Neutrophil (primary cell): Measurements from ENCODE around the gene NDUFB10.

ENCODE experiments used
- H3K27ac ChIP-seq: fragments of 200-600 bp; sonication (generic); 2 replicates; pipeline ENCODE4 v1.5.1; 2016; ENCODE audit warnings: mild to moderate bottlenecking, moderate library complexity
- H3K27me3 ChIP-seq: fragments of 200-600 bp; sonication (generic); 2 replicates; pipeline ENCODE4 v1.6.0; 2016; ENCODE audit warnings: mild to moderate bottlenecking
- H3K36me3 ChIP-seq: fragments of 200-600 bp; sonication (generic); 2 replicates; pipeline ENCODE4 v1.5.1; 2017
- H3K4me1 ChIP-seq, 2 experiments: fragments of 200-600 bp in 1 of 2; sonication (generic) in 1 of 2; 1 replicate in 1 of 2; 2 replicates in 1 of 2; pipeline versions ENCODE4 v1.5.1 to v1.6.1; 2013 to 2016; ENCODE audit warnings: low read depth in 1 of 2, low read length in 1 of 2, mild to moderate bottlenecking in 1 of 2, moderate library complexity in 1 of 2; ENCODE audit not compliant: control insufficient read depth in 1 of 2, insufficient read depth in 1 of 2
- H3K4me3 ChIP-seq, 2 experiments: fragments of 200-600 bp in 1 of 2; sonication (generic) in 1 of 2; 1 replicate in 1 of 2; 2 replicates in 1 of 2; pipeline ENCODE4 v1.5.1; 2013 to 2016; ENCODE audit warnings: low read depth in 1 of 2, low read length in 1 of 2, mild to moderate bottlenecking in 1 of 2, moderate library complexity in 1 of 2
- H3K9me3 ChIP-seq: fragments of 200-600 bp; sonication (generic); 2 replicates; pipeline ENCODE4 v1.5.1; 2016
- TF ChIP-seq, protein P1 (sequence below): fragments of 200-600 bp; sonication (generic); IDR thresholded peaks from 2 replicates; pipeline ENCODE4 v1.5.1; 2016; ENCODE audit warnings: antibody characterized with exemption

Gene NDUFB10

DNA sequence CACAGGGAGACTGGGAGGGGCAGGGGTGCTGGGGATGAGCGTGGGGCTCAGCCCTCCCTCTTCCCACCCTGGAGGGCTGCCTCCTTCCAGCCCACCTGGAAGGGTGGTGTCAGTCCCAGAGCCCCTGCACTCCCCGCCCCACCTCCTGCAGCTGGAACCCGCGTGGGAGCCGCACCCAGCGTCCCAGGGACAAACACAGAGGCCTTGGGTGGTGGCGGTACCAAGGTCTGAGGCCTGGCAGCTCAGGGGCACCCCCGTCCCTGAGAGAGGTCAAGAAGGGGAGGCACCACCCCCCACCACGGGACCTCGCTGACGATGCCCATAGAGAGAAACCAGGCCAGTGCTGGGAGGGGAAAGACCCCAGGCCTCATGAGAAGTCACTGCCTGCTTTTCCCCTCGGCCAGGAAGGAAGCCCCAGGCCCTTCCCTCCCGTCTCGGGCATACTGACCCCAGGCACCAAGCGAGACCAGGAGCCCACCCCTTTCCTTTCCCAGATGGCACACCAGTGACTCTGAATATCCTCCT is 45.2 kb upstream of the NDUFB10 start:
- Histone ChIP-seq H3K9me3 (no peaks in the 10 kb centered on the region), H3K4me1 (no peaks in the 10 kb centered on the region), H3K36me3 (no peaks in the 10 kb centered on the region), H3K4me3 (no peak overlapping the region), H3K27me3 (peaks cover 69% of the 10 kb centered on the region), H3K27ac (no peak overlapping the region)
- TF ChIP-seq, protein P1, sequence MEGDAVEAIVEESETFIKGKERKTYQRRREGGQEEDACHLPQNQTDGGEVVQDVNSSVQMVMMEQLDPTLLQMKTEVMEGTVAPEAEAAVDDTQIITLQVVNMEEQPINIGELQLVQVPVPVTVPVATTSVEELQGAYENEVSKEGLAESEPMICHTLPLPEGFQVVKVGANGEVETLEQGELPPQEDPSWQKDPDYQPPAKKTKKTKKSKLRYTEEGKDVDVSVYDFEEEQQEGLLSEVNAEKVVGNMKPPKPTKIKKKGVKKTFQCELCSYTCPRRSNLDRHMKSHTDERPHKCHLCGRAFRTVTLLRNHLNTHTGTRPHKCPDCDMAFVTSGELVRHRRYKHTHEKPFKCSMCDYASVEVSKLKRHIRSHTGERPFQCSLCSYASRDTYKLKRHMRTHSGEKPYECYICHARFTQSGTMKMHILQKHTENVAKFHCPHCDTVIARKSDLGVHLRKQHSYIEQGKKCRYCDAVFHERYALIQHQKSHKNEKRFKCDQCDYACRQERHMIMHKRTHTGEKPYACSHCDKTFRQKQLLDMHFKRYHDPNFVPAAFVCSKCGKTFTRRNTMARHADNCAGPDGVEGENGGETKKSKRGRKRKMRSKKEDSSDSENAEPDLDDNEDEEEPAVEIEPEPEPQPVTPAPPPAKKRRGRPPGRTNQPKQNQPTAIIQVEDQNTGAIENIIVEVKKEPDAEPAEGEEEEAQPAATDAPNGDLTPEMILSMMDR = no peak

DNA sequence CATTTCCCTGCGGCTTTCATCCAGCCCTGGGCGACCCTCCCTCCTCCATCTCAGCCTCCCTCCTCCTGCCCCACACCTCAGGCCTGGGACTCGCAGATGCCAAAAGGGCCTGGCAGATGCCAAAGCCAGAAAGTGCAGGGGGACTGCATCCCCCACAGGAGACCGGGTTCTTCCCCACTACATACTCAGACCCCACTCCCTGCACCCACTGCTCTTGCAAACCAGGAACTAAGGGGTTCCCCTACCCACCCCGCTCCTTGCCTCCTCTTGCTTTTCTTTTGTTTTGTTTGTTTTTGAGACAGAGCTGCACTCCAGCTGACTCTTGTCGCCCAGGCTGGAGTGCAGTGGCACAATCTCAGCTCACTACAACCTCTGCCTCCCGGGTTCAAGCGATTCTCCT is 44.4 kb upstream of the NDUFB10 start:
- Histone ChIP-seq H3K9me3 (no peaks in the 10 kb centered on the region), H3K27ac (no peak overlapping the region), H3K36me3 (no peaks in the 10 kb centered on the region), H3K4me1 (no peaks in the 10 kb centered on the region), H3K27me3 (peaks cover 71% of the 10 kb centered on the region), H3K4me3 (no peak overlapping the region)
- TF ChIP-seq, protein P1 = no peak

DNA sequence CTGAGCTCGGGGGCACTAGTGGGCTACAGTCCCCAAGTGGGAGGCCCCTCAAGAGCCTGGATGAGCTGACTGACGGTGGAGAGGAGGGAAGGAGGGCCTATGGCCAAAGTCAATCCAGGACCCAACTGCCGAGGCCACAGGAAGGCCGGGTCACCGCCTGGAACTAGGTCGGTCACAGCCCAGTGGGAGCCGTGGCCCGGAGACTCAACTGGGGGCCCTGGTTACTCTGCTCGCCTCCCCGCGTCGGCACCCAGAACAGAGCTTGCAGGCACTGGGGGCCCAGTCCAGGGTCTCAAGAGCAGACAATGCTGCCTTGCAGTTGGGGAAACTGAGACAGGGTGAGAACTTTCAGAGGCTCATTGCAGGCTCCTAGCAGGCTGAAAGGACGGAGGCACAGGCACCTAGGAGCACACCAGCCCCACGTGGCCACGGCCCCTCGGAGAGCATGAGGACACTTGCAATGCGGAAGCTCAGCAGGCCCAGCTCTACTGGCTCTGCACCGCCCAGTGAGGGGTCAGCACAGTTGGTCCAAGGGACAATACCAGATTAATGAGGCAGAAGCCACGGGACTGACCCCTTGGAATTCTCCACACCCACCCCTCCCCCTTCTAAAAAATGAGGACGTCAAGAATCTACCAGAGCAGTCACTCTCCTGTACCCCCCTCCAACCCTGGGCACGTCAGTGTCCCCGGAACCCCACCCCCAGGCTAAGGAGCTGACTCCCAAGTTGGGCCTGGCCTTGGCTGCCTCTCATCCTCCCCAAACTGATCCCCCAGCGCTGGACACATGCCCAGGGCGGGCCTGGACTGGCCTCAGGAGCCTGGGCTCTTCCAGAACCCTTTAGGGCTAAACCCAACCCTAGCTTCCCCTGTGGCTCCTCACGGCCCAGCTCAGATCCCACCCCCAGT is 43.4 kb upstream of the NDUFB10 start:
- Histone ChIP-seq H3K9me3 (no peaks in the 10 kb centered on the region), H3K27me3 (peaks cover 81% of the 10 kb centered on the region), H3K4me3 (no peak overlapping the region), H3K27ac (no peak overlapping the region), H3K4me1 (no peaks in the 10 kb centered on the region), H3K36me3 (no peaks in the 10 kb centered on the region)
- TF ChIP-seq, protein P1 = no peak

DNA sequence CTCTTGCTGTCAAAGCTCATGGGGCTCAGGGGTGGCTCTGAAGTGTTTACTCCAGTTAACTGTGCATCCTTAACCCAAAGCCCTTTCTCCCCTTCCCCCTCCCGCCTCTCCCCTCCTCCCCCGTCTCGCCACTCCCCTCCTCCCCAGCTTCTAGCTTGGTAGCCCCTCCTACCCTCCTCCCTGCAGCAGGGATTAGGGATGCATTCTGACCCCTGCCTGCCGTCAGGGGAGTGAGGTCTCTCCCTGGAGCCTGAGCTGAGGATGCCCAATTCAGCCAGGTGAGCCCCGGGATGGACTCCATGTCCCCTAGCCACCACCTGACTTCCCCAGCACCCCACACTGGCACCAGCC is 42.7 kb upstream of the NDUFB10 start:
- Histone ChIP-seq H3K4me1 (no peaks in the 10 kb centered on the region), H3K27me3 (peaks cover 87% of the 10 kb centered on the region), H3K4me3 (no peak overlapping the region), H3K9me3 (no peaks in the 10 kb centered on the region), H3K36me3 (no peaks in the 10 kb centered on the region), H3K27ac (no peak overlapping the region)
- TF ChIP-seq, protein P1 = no peak

DNA sequence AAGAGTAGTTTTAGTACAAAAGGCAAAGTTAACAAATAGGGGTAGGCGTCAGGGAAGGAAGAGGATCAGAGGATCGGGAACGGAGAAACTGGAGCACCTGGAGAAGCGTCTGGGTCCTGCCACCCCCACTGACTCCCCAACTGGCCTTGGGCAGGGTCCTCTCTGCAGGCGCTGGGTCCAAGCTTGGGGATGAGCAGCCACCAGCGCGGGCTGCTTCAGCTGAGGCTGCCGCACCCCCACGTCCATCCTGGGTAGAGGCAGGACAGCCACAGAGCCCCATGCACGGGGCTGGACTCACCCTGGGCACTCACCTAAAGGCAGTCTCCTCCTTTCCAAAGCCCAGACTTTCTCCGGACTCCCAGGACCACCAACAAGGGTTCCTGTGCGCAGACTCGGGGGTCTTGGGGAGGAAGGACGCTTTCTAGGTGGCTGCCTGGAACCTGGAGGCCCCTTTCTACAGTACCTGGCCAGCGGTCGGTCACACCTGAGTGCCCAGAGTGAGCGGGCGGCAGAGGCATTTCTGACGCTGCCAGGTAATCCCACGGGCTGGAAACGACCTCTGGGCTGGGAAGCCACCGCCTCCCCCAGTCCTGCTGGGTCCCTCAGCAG is 42.2 kb upstream of the NDUFB10 start:
- Histone ChIP-seq H3K4me1 (no peaks in the 10 kb centered on the region), H3K27ac (no peak overlapping the region), H3K36me3 (no peaks in the 10 kb centered on the region), H3K9me3 (no peaks in the 10 kb centered on the region), H3K27me3 (peaks cover 92% of the 10 kb centered on the region), H3K4me3 (no peak overlapping the region)
- TF ChIP-seq, protein P1 = no peak
